LNCAP (cell line): ENCODE results near the gene EFHD1.

Experiments used
- CTCF ChIP-seq: fragments of 450-650 bp; IDR thresholded peaks from 2 replicates; pipeline ENCODE4 v1.5.1; 2017; ENCODE audit warnings: mild to moderate bottlenecking

Gene EFHD1

GRCh38 chr2:232609607-232610006 is 23.8 kb upstream of the EFHD1 start:
- TF ChIP-seq CTCF = no peak

GRCh38 chr2:232610081-232610480 is 23.3 kb upstream of the EFHD1 start:
- no peak for TF ChIP-seq CTCF

- TF ChIP-seq CTCF = no peak
These were observed 22.3 kb upstream of the EFHD1 start for GRCh38 chr2:232611061-232611460.

- TF ChIP-seq CTCF = peak; percentile 88
These were observed 21.7 kb upstream of the EFHD1 start for GRCh38 chr2:232611559-232612218.

- TF ChIP-seq CTCF = no peak
These were observed 19.8 kb upstream of the EFHD1 start for GRCh38 chr2:232613538-232614134.

GRCh38 chr2:232615339-232615738 is 18.1 kb upstream of the EFHD1 start:
- no peak for TF ChIP-seq CTCF

- TF ChIP-seq CTCF = no peak
These were observed 12.2 kb upstream of the EFHD1 start for GRCh38 chr2:232621186-232621585.
